Heart left ventricle (tissue), 13 donors: Measurements from ENCODE around the gene CD7.

Source experiments
- POLR2A ChIP-seq, 2 donors: fragments of 450-650 bp; IDR thresholded peaks; one replicate each; pipeline ENCODE4 v1.6.1; 2017; ENCODE audit warnings: antibody characterized with exemption in 2 of 2, mild to moderate bottlenecking in 2 of 2, moderate library complexity in 2 of 2
- TF ChIP-seq, protein P1 (sequence below), 12 donors: fragments of 200-600 bp; sonication (generic) in 4 of 12; IDR thresholded peaks; one replicate each; pipeline versions ENCODE4 v1.5.0 to v1.8.0; 2018 to 2022; ENCODE audit warnings: antibody characterized with exemption in 12 of 12, mild to moderate bottlenecking in 5 of 12
- donor health status: ischemic (EF 13 %, LVEDD 7.1; RV severe dilation, severe dysfunction).
- donor health status: DM: no; HTN: yes; CAD: no.
- donor health status: DM: no; HTN: no; CAD: no.
- donor health status: ischemic (EF 25% LVEDD 6.9; RV normal size, moderate dysfunction).
- donor health status: ischemic (EF 25% LVEDD 5.7; RV mildly dilated, moderate dysfunction).
- donor health status: ischemic (EF 35%, LVEDD 5.7; RV mildly dilated, moderate dysfunction).
- donor health status: nonischemic (EF 11% LVEDD 7.7; RV severe dilation, severe dysfunction).
- donor health status: DM: yes; HTN: yes; CAD: no.
- donor health status: PGD.
- donor health status: ischemic (EF 29% LVEDD 5.4; RV normal size, mild dysfunction).
- donor health status: nonischemic (EF 23%, LVEDD 6.1; RV moderate dilation, normal function).

DNA sequence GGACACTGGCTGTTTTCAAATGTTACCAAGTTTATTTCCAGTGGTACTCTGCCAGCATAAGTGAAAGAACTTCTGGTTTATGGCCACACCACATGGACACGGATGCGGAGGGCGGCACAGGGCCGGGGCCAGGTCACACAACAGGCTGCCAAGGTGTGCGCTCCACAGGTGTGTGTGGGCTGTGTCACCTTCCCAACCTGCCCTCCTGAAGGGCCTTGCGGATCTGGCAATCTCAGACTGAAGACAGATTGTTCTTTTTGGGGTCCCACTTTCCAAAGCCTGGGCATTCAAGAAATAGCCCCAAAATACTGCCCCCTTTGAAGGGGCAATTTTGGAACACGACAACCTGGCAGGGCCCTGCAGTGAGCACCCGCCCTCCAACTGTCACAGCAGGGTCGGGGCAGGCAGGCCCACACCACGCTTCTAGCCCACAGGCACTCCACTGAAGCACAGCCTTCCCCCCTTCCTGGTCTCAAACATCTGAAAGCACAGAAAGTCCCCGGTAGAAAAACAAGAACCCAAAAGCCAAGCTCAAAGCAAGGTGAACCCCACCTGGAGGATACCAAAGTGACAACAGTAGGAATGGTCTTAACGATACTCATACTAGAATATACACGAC lies 47.4 kb downstream of the CD7 start:
- TF ChIP-seq POLR2A (IDR thresholded peaks at IDR 0.05): no peak
- TF ChIP-seq, protein P1, sequence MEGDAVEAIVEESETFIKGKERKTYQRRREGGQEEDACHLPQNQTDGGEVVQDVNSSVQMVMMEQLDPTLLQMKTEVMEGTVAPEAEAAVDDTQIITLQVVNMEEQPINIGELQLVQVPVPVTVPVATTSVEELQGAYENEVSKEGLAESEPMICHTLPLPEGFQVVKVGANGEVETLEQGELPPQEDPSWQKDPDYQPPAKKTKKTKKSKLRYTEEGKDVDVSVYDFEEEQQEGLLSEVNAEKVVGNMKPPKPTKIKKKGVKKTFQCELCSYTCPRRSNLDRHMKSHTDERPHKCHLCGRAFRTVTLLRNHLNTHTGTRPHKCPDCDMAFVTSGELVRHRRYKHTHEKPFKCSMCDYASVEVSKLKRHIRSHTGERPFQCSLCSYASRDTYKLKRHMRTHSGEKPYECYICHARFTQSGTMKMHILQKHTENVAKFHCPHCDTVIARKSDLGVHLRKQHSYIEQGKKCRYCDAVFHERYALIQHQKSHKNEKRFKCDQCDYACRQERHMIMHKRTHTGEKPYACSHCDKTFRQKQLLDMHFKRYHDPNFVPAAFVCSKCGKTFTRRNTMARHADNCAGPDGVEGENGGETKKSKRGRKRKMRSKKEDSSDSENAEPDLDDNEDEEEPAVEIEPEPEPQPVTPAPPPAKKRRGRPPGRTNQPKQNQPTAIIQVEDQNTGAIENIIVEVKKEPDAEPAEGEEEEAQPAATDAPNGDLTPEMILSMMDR (IDR thresholded peaks at IDR 0.05): no peak
